Measurements from ENCODE around the gene HSPE1.
"Not testable (repeated sequence)": the region's sequence is repeated elsewhere in the genome, so short reads cannot be mapped to it uniquely, and the experiment has no call there.

Gene HSPE1

GRCh38 chr2:197551260-197551659, 51.1 kb downstream of the HSPE1 start:
- peak; percentile 36 for FAIRE-seq
- DNase-seq (ENCODE audit: extremely low spot score, insufficient read length, low read depth), result not testable (repeated sequence)
